ENCODE data around the gene PIP. TPM values are rescaled to one million over a fixed set of nuclear protein-coding genes. Genes with fewer than 3 reads are reported as not detected.

The PIP gene
- total RNA-seq, 1 experiment from 2014 or later: not detected

DNA sequence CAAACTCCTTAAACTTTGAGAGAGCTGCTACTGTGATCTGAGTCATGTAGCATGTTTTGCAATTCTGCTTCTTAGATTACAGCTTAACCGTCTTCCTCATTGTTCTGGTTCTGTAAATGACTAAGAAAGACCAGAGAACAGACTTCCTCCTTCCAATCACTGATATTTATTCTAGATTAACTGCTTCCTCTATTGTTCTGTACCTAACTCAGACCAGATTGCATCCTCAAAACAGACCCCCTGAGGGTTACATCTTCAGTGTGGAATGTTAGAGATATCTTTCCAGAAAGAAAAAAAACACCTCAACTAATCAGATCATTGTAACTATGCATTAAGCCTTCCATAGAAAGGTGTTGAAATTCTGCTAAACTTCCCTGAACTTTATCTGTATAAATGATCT lies 5.7 kb upstream of the PIP start:
- BruUV-seq (replicated peaks): no TSS peak
- intact Hi-C loops (cut with micrococcal nuclease; ENCODE audit: unreplicated experiment) (no loop called here), in situ Hi-C loops (cut with HindIII; ENCODE audit: low pct_unique_long_range_greater_than_20kb, low sequenced_read_pairs) (no loop called here)
- ChIA-PET CTCF (no interaction called here), POLR2A (no interaction called here)
- no peaks in the 10 kb centered on the region for H3K4me1 ChIP-seq (ENCODE audit: control insufficient read depth, insufficient read depth, low read length)
- H3K9me3 ChIP-seq (ENCODE audit: control insufficient read depth, insufficient read depth, low read depth, low read length): 0 out of 2 replicates have a peak, but pooled peaks cover 4% of the 10 kb centered on the region
- H3K27ac ChIP-seq (ENCODE audit: low read length): no peak overlapping the region
- DNase-seq (ENCODE audit: low read depth, low spot score) (no peak), ATAC-seq (no peak)
- H3K36me3 ChIP-seq (ENCODE audit: control insufficient read depth, insufficient read depth, low read length): no peaks in the 10 kb centered on the region
- no peak overlapping the region for H3K4me3 ChIP-seq (ENCODE audit: low read depth in 2 of 2, low read length in 2 of 2)
- TF ChIP-seq SIN3A (IDR thresholded peaks at IDR 0.05; ENCODE audit: borderline replicate concordance, insufficient read depth, low read depth, low read length) (no peak), TCF7L2 (IDR thresholded peaks at IDR 0.05; ENCODE audit: low read depth, low read length) (no peak), POLR2AphosphoS5 (IDR thresholded peaks at IDR 0.05; ENCODE audit: low read depth, low read length) (no peak), REST (IDR thresholded peaks at IDR 0.05; ENCODE audit: insufficient read depth in 1 of 2, low read depth in 2 of 2, low read length in 1 of 2) (no peak), CTCF (IDR thresholded peaks at IDR 0.05) (no peak)
- no peaks in the 10 kb centered on the region for H3K27me3 ChIP-seq (ENCODE audit: control insufficient read depth, insufficient read depth, low read length)

- in situ Hi-C loops (cut with HindIII; ENCODE audit: low pct_unique_long_range_greater_than_20kb, low sequenced_read_pairs) (no loop called here), intact Hi-C loops (cut with micrococcal nuclease; ENCODE audit: unreplicated experiment) (no loop called here)
- CTCF ChIA-PET: no interaction called here
- H3K27ac ChIP-seq (ENCODE audit: low read length): no peak overlapping the region
- no peaks in the 10 kb centered on the region for H3K4me1 ChIP-seq (ENCODE audit: control insufficient read depth, insufficient read depth, low read length)
- DNase-seq (ENCODE audit: low read depth, low spot score) (no peak), ATAC-seq (no peak)
- TF ChIP-seq TCF7L2 (IDR thresholded peaks at IDR 0.05; ENCODE audit: low read depth, low read length): no peak
- no TSS peak for BruUV-seq (replicated peaks)
- no peaks in the 10 kb centered on the region for H3K36me3 ChIP-seq (ENCODE audit: control insufficient read depth, insufficient read depth, low read length)
- no peak overlapping the region for H3K4me3 ChIP-seq (ENCODE audit: low read depth in 2 of 2, low read length in 2 of 2)
- no peaks in the 10 kb centered on the region for H3K27me3 ChIP-seq (ENCODE audit: control insufficient read depth, insufficient read depth, low read length)
- POLR2A ChIA-PET: no interaction called here
- H3K9me3 ChIP-seq (ENCODE audit: control insufficient read depth, insufficient read depth, low read depth, low read length): 0 out of 2 replicates have a peak, but pooled peaks cover 4% of the 10 kb centered on the region
Measured at GRCh38 chr7:143129051-143129450, 2.8 kb upstream of the PIP start.

GRCh38 chr7:143129477-143129876 lies 2.4 kb upstream of the PIP start:
- ChIA-PET POLR2A (no interaction called here), CTCF (no interaction called here)
- no TSS peak for BruUV-seq (replicated peaks)

More at GRCh38 chr7:143129477-143129876, 2.4 kb upstream of the PIP start:
- intact Hi-C loops (cut with micrococcal nuclease; ENCODE audit: unreplicated experiment) (no loop called here), in situ Hi-C loops (cut with HindIII; ENCODE audit: low pct_unique_long_range_greater_than_20kb, low sequenced_read_pairs) (no loop called here)
- H3K27me3 ChIP-seq (ENCODE audit: control insufficient read depth, insufficient read depth, low read length): no peaks in the 10 kb centered on the region
- no peak for TF ChIP-seq CTCF (IDR thresholded peaks at IDR 0.05)
- H3K27ac ChIP-seq (ENCODE audit: low read length): no peak overlapping the region
- 0 out of 2 replicates have a peak, but pooled peaks cover under 1% of the 10 kb centered on the region for H3K9me3 ChIP-seq (ENCODE audit: control insufficient read depth, insufficient read depth, low read depth, low read length)
- no peaks in the 10 kb centered on the region for H3K4me1 ChIP-seq (ENCODE audit: control insufficient read depth, insufficient read depth, low read length)
- no peak overlapping the region for H3K4me3 ChIP-seq (ENCODE audit: low read depth in 2 of 2, low read length in 2 of 2)
- DNase-seq (ENCODE audit: low read depth, low spot score): no peak
- ATAC-seq: no peak
- no peaks in the 10 kb centered on the region for H3K36me3 ChIP-seq (ENCODE audit: control insufficient read depth, insufficient read depth, low read length)
